H1 (cell line): ENCODE data around the gene NME8. TPM values are rescaled to one million over a fixed set of nuclear protein-coding genes. Genes with fewer than 3 reads are reported as not detected.

ENCODE experiments used
- BCL11A ChIP-seq, 2 experiments: IDR thresholded peaks; one replicate each; pipeline ENCODE4 v1.6.1; 2011; ENCODE audit warnings: low read depth in 2 of 2, low read length in 2 of 2, mild to moderate bottlenecking in 2 of 2
- CHD2 ChIP-seq: IDR thresholded peaks from 2 replicates; pipeline ENCODE4 v1.6.1; 2012; ENCODE audit warnings: low read length, improper control_type of control experiment
- CHD7 ChIP-seq: fragments of 300-600 bp; sonication (generic); IDR thresholded peaks from 2 replicates; pipeline ENCODE4 v1.7.1; 2012; ENCODE audit warnings: low read length, moderate library complexity, mild to moderate bottlenecking, inconsistent platforms; ENCODE audit not compliant: insufficient replicate concordance
- FOSL1 ChIP-seq: IDR thresholded peaks from 2 replicates; pipeline ENCODE4 v1.6.1; 2011; ENCODE audit warnings: mild to moderate bottlenecking, low read depth, low read length, moderate library complexity; ENCODE audit not compliant: insufficient read depth
- NANOG ChIP-seq: IDR thresholded peaks from 2 replicates; pipeline ENCODE4 v1.6.1; 2011; ENCODE audit warnings: low read length, low read depth, mild to moderate bottlenecking, inconsistent platforms; ENCODE audit not compliant: insufficient read depth, poor library complexity, severe bottlenecking
- PHF8 ChIP-seq: fragments of 200-600 bp; sonication (generic); conservative IDR thresholded peaks from 2 replicates; pipeline ENCODE4 v1.7.1; 2012; ENCODE audit warnings: low read depth, mild to moderate bottlenecking, inconsistent platforms, low read length, moderate library complexity
- polyA plus RNA-seq, 7 experiments: library from polyadenylated mRNA; depleted of rRNA in 3 of 7; stranded (reverse) in 5 of 7; unstranded in 2 of 7; fragments of >200 nt in 5 of 7; fragments of 200-250 nt in 2 of 7; gene quantifications; 1 replicate in 5 of 7; 2 replicates in 1 of 7; 4 replicates in 1 of 7; pipeline versions ENCODE4 v1.2.1 to v1.2.3, GENCODE V29; 2011 to 2013; ENCODE audit warnings: missing spikeins in 2 of 7, mixed read lengths in 2 of 7
- total RNA-seq: library from RNA; stranded (reverse); fragmentation: NEBNext Ultra II Directional; extraction: Animal tissue kit (Norgen Biotek cat#: 25700); gene quantifications from 2 replicates; pipeline ENCODE4 v1.2.1, GENCODE V29; 2021

NME8 gene
- total and polyA plus RNA-seq, 2 of the 8 experiments (the other 6 are each of a cell fraction or from before 2014, with no cell fraction given): 0.22 to 0.44 TPM

- TF ChIP-seq CHD7: no peak
- TF ChIP-seq CHD2: no peak
- no peak for TF ChIP-seq NANOG
- no peak for TF ChIP-seq BCL11A (IDR thresholded peaks at IDR 0.05; ENCODE audit: low read depth in 2 of 2, low read length in 2 of 2)
- no peak for TF ChIP-seq PHF8
- TF ChIP-seq FOSL1: no peak
Observed at GRCh38 chr7:37943905-37944736, 95.7 kb downstream of the NME8 start (continued).
